ENCODE results near the gene KLF16. TPM values are rescaled to one million over a fixed set of nuclear protein-coding genes. Genes with fewer than 3 reads are reported as not detected.
A peak's percentile ranks its signal among the peaks of the same experiment; 100 is the strongest.

Gene KLF16
- total and polyA plus RNA-seq, 2 experiments from 2014 or later: 8.9 to 20.2 TPM

- H3K27ac ChIP-seq (ENCODE audit: low read depth): 0 out of 2 replicates have a peak overlapping the region, but pooled peaks have one; percentile 45
- H2AFZ ChIP-seq: no peak overlapping the region
- ATAC-seq (no peak), DNase-seq (ENCODE audit: low spot score) (no peak)
- Mint-ChIP-seq H3K27ac (no peak overlapping the region), H3K4me1 (peaks cover 53% of the 10 kb centered on the region), H3K36me3 (ENCODE audit: low read depth) (peaks cover 5% of the 10 kb centered on the region; the same call in 2 of the 3 replicates), H3K27me3 (ENCODE audit: insufficient read depth, low read depth, poor library complexity) (peaks cover 26% of the 10 kb centered on the region), H3K4me3 (peak overlapping the region; percentile 64; the same call in 2 of the 3 replicates), H3K9me3 (no peaks in the 10 kb centered on the region)
- H3K4me1 ChIP-seq (ENCODE audit: insufficient read depth): peaks cover 67% of the 10 kb centered on the region
- H3K4me3 ChIP-seq: peak overlapping the region; percentile 74
- no peaks in the 10 kb centered on the region for H3K36me3 ChIP-seq (ENCODE audit: insufficient read depth)
- H3K27me3 ChIP-seq (ENCODE audit: insufficient read depth): peaks cover 16% of the 10 kb centered on the region
- H3F3A ChIP-seq (replicated peaks; ENCODE audit: low read depth): peaks cover 13% of the 10 kb centered on the region; the same call in 1 of the 2 replicates
- H4K20me1 ChIP-seq (replicated peaks; ENCODE audit: insufficient read depth): peaks cover 21% of the 10 kb centered on the region; the same call in 1 of the 2 replicates
- H3K4me2 ChIP-seq: peak overlapping the region; percentile 98
- no peaks in the 10 kb centered on the region for H3K9me2 ChIP-seq (ENCODE audit: insufficient read depth)
- TF ChIP-seq CREB1 (CRISPR knock-in tag; IDR thresholded peaks at IDR 0.05; ENCODE audit: low read depth) (no peak), ETS1 (IDR thresholded peaks at IDR 0.05) (no peak), EZH2 (IDR thresholded peaks at IDR 0.05; ENCODE audit: low read depth, unreplicated experiment) (no peak), EZH2phosphoT487 (IDR thresholded peaks at IDR 0.05; ENCODE audit: unreplicated experiment) (no peak), CTCF (conservative IDR thresholded peaks at IDR 0.05; ENCODE audit: low read depth in 2 of 2) (no peak), NANOG (IDR thresholded peaks at IDR 0.05; ENCODE audit: borderline replicate concordance) (no peak), ZNF462 (CRISPR knock-in tag; IDR thresholded peaks at IDR 0.05) (no peak), JUNB (IDR thresholded peaks at IDR 0.05; ENCODE audit: unreplicated experiment) (no peak), REST (IDR thresholded peaks at IDR 0.05; ENCODE audit: unreplicated experiment) (no peak), POLR2AphosphoS5 (IDR thresholded peaks at IDR 0.05; ENCODE audit: low read depth) (no peak), ZNF331 (CRISPR knock-in tag; IDR thresholded peaks at IDR 0.05; ENCODE audit: low read depth) (no peak), STAT1 (IDR thresholded peaks at IDR 0.05; ENCODE audit: unreplicated experiment) (no peak), ZNF114 (CRISPR knock-in tag; IDR thresholded peaks at IDR 0.05) (no peak)
- peaks cover 57% of the 10 kb centered on the region for H3K79me2 ChIP-seq (replicated peaks; ENCODE audit: insufficient read depth)
These were observed 5.6 kb downstream of the KLF16 start for GRCh38 chr19:1857648-1858326.

Measured in GM23338 (cell line).